Activated T-helper 9 cell treated with anti-CD3 and anti-CD28 coated beads, Interleukin-2, amount 50 U/mL, for 16 hours (primary cell): ENCODE measurements around the gene APCDD1.

ENCODE experiments used
- DNase-seq: peaks from one replicate; pipeline ENCODE4 v3.0.0-alpha.2; 2020; ENCODE audit warnings: low read depth

APCDD1 gene

DNA sequence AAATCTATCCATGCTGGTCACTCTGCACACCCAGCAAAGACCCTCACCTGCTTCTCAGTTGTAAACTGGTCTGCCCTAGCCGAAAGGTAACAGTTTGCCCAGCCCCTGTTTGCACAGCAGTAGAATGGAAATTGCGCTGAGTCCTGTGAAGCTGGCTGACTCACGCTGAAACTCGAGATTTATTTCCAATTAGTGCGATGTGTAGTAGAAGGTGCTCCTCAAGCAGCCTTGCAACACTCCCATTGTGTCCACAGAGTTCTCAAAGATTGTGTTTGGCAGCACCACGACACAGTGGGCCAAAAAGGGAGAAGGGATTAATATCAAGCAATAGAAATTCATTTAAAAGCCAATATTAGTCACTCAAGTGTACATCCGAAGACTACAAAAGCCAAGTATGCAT, 21.7 kb upstream of the APCDD1 start:
- DNase-seq, result no peak

- DNase-seq, result no peak
Measured at GRCh38 chr18:10436160-10436559, 18.3 kb upstream of the APCDD1 start.

DNA sequence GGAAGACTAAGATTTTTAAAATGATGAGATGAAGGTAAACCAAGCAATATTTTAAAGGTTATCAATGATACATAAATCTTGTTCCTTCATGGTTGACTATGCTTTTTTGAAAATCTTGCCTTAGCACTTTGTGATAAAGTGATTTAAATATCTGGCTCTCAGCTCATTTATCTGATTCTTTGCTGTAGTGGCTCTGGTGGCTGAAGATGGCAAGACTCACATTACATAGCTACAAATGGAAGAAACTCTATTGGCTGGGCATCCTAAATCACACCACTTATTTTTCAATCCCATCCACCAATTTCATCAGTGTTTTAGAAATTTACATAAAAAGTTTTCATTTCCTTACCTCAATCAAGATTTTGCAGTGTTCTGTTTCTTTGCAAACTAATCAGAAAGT, 16.6 kb upstream of the APCDD1 start:
- no peak for DNase-seq

DNA sequence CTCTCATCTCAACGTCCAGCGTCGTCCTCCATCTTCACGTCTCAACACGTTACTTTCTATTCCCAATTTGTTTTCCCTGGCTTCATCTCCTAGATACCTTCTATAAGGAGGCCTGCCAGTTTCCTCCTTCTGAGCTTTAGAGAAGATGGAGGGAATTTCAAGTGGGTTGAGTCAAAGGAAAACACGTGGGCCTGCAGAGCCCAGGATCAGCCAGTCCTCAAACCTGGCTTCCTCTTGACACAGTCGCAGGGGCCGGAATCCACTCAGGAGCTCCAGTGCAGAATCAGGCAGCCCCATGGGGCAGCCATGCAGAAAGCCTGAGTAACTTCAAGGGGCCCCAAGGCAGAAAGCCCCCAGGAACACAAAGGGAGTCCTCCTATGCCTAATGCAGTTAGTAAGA, 14.5 kb upstream of the APCDD1 start:
- DNase-seq, result no peak

GRCh38 chr18:10440884-10441283, 13.6 kb upstream of the APCDD1 start:
- DNase-seq, result no peak

DNA sequence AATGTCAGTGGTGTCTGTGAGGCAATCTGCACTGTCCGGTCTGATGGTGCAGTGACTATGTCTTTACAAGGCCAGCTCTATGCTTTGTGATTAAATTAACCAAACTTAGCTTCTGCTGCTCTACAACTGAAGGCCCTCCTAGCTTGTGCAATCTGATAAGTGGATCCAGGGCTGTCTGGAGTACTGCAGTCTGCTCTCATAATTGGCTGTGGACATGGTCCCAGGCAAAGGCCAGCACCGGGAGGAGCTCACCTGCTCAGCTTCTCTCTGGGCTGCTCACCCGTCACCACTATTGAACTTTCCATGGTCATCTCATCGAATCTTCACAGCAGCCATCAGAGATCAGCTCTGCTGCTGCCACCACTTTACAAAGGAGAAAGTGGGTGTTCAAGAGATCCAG, 13.0 kb upstream of the APCDD1 start:
- no peak for DNase-seq

DNA sequence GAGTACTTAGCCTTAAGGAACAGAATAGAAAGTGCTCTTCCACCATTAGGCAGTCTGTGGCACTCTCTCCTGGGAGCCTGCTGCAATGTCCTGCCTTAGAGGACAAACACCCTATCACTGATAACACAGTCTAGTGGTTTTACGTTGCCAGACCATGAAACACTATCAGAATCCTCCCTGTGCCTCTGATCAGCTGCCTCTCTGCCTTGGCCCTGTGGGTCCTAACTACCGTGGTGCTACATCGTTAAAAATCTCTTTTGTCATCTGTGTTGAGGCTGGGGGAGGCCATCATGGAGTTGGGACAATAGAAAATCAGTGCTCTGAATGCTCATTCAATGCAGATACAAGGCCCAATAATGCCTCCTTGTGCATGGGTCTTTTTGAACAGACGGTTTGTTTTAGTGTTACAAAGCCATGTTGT, 11.9 kb upstream of the APCDD1 start:
- no peak for DNase-seq

- DNase-seq, result no peak
Measured at GRCh38 chr18:10443001-10443400, 11.4 kb upstream of the APCDD1 start.

DNA sequence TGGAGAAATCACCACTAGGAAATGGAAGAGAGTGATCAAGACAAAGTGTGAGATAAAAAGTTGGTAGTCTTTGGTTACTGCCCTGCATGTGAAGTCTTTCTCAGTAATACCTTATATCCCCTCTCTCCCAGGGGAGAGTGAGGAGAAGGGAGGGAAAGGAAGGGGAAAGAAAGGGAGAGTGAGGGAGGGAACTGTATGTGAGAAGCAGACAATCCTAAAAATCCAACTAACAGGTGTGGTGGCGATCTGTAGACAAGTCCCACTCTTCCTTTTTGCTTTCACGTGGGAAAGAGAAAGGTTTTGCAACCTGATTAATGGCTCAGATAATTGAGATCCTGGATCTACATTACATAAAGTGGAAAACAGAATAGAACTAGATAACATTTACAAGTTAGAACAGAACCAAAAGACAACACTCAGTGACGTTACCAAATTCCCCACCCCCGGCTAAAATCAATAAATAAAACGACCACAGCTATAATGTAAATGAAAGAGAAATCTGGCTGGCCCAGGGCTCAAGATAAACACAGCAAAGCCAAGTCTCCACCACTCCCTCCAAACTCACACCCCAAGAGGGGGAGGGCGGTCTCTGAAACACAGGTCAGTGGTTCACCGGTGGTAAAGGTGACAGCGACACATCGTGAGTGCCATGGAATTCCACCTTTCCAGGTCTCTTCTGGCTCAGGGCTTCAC, 10.0 kb upstream of the APCDD1 start:
- DNase-seq, result no peak

DNA sequence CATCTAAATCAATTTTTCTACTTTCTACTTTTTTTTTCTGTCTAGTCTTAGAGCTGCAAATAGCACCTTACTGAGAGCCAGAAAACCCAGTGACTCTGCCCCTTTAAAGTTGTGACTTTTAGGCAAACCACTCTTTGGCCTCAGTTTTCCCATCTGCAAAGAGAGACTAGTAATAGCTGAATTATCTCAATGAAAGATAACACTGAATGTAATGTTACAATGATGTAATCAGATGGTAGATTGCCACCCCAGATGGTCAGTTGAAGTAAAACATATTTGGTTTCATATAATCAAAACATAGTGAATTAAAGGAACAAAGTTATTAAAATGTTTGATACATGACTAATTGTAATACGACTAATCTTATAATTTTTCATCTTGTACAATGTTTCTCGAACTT, 5.0 kb upstream of the APCDD1 start:
- no peak for DNase-seq

GRCh38 chr18:10450986-10451385, 3.4 kb upstream of the APCDD1 start:
- DNase-seq, result no peak

DNA sequence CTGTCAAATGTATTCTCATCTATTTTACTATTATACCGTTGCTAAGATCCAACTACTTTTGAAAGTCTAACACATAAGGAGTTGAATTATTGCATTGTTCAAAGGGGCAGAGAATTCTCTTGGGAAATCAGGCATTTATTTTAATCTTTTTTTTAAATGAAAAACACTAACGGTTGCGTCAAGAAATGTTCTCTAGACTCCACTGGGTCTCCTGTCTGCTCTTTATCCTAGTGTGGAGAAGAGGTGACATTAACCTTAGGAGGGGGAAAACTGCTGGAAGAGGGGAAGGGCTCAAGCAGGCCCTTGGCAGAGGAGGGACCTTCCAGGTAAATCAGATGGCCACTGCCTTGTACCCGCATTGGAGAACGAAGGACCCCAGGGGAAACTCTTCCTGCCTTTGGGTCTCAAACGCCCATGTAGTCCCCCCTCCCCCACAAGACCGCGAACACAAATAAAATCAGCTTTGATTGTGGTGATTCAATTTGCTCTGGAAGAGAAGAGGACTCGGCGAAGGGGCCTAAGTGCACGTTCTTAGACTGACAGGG, 1.1 kb upstream of the APCDD1 start:
- no peak for DNase-seq

DNA sequence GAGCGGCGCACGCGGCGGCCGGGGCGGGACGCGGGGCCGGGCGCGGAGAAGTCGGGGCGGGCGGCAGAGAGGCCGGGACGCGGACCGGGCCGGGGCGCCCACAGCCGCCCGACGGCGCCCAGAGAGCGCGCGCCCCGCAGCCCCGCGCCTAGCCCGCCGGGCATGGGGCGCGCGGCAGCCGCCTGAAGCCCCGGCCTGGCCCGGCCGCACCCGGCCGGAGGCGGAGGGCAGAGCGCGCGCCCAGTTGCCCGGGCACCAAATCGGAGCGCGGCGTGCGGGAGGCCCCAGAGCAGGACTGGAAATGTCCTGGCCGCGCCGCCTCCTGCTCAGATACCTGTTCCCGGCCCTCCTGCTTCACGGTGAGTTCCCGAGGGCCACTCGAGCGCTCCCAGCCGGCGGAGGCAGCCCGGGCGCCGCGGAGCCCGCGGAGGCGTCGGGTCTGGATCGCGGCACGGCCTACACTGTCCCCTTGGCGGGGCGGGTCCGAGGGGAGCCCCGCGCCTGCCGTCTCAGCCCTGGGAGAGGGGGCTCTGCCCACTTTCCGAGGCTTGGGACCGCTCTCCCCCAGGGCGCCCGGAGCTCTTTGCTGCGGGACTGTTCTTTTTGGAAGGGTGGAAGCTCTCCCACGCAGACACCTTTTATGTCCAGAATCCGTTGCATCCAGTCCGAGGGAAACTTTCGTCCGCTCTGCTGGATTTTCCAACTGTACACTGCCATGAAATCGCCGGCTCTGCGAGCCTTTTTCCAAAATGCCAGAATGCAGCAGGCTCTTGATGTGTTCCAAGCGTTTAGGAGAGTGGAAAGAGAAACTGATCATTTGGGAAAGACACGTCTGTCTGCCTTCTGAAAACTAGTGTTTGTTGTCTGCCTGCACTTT, 484 bp downstream of the APCDD1 start:
- no peak for DNase-seq

DNA sequence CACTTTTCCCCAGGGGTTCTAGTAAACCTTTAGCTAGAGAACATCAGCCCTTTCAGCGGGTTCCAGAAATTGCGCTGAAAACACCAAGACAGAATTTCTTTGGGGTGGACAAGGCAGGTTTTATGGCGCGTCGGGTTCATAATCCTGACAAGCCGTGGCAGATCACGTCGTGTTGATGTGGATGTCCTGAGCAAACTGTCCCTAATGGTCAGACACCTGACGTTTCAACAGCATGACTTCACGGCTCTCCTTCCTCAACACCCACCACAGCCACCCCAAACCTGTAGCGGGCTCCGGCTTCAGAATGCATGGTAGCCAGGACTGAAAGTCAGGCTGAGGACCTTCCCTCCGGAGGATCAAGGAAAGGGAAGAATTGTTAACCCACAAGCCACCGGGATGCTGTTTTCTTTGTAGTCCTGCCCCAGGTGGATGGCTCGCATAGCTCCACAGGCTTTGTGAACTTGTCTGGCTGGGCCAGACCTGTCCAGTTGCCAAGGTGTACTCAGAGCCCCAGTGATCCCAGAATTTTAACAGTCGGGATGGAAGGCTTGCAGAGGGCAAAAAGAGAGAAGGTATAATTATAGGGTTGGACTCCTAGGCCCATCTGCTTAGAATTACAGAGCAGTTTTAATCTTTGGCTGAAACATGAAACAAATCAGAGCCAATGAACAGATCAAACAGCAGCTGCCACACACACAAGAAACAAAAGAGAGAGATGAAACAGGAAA, 1.5 kb downstream of the APCDD1 start:
- DNase-seq, result no peak

DNA sequence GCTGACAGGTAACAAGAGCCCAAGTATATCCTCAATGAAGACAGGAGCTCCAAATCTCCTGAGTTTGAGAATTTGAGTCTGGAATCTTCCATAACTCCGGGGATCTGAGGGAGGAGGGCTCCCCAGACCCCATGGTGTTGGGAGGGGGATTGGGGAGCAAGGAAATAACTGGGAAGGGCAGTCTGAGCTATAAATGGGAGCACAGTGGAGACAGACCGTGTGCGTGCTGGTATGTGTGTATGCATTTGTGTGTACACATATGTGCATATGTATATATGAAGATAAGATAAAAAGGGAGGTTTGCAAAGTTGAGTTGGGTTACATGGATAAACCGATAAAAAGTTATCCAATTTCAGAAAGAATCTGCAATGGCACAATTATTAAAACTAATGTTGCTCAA, 2.3 kb downstream of the APCDD1 start:
- DNase-seq, result no peak

DNA sequence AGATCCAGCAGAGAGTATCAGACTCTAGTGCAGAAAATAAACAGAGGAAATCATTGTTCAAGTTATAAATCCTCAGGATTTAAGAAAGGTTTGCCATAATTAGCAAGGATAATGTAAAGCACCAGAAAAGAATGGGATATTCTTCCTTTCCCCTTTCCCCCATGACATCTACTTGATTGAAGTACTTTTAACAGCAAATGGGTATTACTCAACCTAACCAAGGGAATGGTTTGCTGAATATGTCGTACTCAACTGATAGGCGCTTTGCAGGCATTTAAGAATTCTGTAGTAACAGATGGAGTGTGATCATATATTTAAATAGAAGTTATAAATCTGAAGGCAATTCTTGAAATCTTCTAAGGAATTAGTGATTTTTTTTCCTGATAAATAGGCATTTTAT, 2.7 kb downstream of the APCDD1 start:
- no peak for DNase-seq

DNA sequence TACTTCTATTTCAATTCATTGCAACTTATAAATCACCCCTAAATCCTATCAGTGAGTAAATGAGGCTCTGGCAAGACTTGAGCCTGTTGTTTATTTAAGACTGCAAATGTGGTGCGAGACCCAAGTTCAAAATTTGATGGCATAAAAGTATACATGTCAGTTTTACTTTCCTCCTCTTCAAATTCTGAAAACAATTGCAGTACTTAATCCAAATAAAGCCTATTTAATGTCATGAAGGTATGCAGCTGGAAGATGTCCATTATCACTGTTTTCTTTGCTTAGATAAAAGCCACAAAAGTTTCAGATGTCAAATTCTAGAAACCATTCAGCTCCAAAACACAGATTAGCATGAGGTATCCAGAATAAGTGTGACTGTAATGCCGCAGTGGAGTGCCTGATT, 3.3 kb downstream of the APCDD1 start:
- no peak for DNase-seq

GRCh38 chr18:10458691-10459090, 4.3 kb downstream of the APCDD1 start:
- no peak for DNase-seq

- no peak for DNase-seq
Measured at GRCh38 chr18:10459587-10459986, 5.2 kb downstream of the APCDD1 start.

DNA sequence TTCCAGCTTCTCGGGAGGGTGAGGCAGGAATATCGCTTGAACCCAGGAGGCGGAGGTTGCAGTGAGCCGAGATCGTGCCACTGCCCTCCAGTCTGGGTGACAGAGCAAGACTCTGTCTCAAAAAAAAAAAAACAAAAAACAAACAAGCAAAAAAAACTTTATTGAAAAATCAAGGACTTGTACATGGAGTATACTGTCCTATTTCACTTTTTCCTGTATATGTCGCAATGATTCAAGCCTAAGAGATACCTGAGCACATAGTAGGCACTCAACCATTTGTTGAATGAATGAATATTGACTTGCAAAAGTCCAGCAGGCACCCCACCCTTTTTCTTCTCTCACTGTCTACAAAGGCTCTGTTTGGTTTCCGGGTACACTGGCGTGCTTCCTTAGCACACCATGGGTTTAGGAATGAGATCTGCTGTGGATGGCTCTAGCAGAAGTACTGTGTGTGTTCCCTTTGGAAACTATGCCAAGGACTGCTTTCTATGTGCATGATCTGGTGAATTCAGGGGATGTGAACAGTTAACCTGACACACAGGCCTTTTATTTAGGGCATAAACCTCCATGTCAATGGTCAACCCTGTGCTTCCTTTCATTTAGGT, 6.1 kb downstream of the APCDD1 start:
- DNase-seq, result no peak

- no peak for DNase-seq
Measured at GRCh38 chr18:10461989-10462388, 7.6 kb downstream of the APCDD1 start.

GRCh38 chr18:10462597-10462996, 8.2 kb downstream of the APCDD1 start:
- DNase-seq, result no peak
